GM20431 (cell line): ENCODE data around the gene KLF11.

Source experiments
- in situ Hi-C: fragments of 300-500 bp; cut with MseI, MboI; formaldehyde crosslinking; loops from one replicate; pipeline ENCODE4 v1.15.0; 2020; ENCODE audit warnings: low sequenced_read_pairs; ENCODE audit not compliant: unreplicated experiment

The KLF11 gene

DNA sequence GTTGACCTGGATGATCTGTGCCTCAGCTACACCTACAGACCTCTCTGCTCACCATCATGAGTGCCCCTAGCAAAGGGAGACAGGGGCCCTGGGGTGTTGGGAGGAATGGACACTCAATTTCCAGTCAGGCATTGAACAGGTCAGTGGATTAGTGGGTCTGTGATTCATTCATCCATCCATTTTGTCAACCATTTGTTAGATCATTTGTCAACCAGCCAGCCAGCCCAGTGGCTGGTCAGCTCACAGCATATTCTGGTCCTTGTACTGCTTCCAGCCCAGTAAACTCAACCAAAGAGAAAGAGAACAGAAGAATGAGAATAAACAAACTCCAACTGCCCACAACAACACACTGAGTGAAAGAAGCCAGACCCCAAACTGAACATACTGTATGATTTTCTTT is 4.6 kb upstream of the KLF11 start:
- in situ Hi-C loops: no loop called here

DNA sequence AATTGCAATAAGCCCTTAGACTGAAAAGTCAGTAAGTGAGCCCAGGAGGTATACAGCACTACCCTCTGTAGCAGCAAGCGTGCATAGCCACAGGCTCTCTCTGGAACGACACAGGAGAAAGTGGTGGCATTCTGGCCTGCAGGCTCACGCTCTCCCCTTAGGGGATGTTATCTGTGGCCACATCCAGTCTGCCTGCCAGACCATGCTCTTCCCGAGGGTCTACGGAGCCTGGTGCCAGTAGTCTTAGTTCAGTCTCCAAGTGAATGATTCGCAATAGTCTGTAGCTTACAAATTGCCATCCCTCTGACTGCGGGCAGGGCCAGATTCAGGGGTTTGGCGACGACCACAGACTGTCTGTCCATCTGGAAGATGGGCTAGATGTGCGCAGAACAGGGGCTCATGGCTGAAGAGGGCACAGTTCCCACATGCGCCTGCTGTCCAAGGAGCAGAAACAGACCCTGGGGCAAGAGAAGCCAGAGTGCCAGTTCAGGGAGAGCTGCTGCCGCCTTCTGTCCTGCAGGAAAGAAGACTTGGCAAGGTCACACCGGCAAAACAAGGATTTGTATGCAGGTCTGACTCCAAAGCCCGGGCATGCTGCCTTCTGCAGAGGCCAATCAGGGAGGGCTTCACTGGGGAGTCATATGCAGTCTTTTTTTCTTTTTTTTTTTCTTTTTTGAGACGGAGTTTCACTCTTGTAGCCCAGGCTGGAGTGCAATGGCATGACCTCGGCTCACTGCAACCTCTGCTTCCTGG is 3.5 kb upstream of the KLF11 start:
- in situ Hi-C loops: loop anchor here (10.0 kb wide), 1 partner anchor 225 kb away; no protein-coding TSS in a partner anchor

DNA sequence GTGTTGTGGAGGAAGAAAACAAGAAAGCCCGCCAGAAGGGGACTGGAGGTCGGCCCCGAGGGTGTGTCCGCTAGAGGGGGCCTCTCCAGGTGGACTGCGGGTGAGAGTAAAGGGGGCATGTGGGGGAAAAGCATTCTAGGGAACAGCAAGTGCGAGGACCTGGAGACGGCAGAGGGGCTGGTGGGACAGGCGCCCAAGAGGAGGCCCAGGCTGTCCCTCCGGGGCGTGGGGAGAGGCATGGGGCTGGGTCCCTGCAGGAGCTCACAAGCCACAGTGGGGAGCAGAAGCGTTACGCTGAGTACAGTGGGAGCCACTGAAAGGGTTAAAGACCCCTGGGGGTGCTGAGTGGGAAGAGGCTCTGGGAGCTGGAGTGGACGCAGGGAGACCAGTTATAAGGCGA is 1.6 kb upstream of the KLF11 start:
- in situ Hi-C loops: loop anchor here (10.0 kb wide), 1 partner anchor 227 kb away; no protein-coding TSS in a partner anchor

DNA sequence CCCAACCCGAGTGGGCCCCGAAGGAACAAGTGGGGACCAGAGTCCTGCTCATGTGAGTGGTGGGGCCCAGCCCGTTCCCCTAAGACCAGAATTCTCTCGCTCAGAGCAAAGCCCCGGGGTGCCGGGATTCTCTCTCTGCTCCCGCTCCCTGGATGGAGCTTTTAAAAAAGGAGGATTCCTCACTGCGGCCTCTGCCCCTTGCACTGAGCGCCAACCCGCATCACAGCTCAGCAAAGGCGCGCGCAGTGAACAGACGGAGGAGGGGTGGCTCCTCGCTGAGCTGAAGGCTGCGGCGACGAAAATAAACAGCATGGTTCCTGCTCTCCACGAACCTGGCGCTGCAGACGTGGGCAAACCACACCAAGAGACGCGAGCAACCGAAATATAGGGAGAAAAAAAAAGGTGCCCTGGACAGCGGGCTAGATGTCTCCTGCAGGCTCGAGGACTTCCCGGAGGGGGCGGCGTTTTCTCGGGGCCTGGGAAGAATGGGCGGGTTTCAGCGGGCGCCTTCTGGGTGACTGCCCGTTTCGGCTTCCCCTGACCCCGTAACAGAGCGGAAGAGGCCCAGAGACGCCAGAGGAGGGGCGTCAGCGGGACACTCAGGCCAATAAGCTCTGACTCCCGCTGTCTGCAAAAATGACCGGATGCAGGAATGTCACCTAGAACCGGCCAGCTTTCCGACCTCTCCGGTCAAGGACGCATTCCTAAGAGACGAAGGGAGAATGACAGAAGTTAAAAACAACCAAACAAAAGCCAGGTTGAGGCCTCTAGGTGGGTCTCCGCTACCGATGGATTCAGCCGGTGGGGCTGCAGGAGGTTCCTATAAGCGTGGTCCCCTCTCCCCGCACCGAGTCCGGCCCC is 819 bp upstream of the KLF11 start:
- in situ Hi-C loops: loop anchor here (10.0 kb wide), 1 partner anchor 228 kb away; no protein-coding TSS in a partner anchor

DNA sequence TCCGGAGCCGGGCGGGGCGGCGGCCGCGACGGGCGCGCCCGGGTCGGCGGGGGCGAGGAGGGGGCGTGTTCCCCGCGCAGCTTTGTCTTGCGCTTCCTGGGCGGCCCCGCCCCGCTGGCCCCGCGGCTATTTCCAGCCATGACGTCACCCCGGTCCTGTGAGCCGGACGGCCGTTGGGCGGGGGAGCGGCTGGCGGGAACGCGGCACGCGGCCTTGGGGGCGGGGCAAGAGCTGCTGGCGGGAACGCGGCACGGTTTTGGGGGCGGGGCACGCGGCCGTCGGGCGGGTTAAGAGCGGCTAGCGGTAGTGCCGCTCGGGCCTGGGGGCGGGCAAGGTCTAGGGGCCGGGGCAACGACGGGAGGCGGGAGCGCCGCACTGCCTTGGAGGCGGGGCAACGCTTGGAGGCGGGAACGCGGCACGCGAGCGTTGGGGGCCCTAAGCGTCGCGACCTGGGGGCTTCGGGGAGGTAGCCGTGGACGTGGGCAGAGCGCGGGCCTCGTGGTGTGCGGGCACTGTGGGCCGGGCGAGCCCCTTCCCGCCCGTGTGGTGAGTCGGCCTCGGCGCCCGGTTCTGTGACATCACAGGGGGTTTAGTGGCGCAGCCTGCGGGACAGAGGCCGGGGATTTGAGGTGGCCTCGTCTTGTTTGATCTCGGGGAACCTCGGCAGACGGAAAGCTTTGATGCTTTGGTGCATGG is 704 bp downstream of the KLF11 start:
- in situ Hi-C loops: loop anchor here (10.0 kb wide), 1 partner anchor 229 kb away; no protein-coding TSS in a partner anchor

GRCh38 chr2:10045561-10046355 is 2.4 kb downstream of the KLF11 start:
- in situ Hi-C loops: loop anchor here (10.0 kb wide), 1 partner anchor 231 kb away; no protein-coding TSS in a partner anchor

- in situ Hi-C loops: loop anchor here (10.0 kb wide), 1 partner anchor 232 kb away; no protein-coding TSS in a partner anchor
Observed at GRCh38 chr2:10046931-10047330, 3.6 kb downstream of the KLF11 start.

DNA sequence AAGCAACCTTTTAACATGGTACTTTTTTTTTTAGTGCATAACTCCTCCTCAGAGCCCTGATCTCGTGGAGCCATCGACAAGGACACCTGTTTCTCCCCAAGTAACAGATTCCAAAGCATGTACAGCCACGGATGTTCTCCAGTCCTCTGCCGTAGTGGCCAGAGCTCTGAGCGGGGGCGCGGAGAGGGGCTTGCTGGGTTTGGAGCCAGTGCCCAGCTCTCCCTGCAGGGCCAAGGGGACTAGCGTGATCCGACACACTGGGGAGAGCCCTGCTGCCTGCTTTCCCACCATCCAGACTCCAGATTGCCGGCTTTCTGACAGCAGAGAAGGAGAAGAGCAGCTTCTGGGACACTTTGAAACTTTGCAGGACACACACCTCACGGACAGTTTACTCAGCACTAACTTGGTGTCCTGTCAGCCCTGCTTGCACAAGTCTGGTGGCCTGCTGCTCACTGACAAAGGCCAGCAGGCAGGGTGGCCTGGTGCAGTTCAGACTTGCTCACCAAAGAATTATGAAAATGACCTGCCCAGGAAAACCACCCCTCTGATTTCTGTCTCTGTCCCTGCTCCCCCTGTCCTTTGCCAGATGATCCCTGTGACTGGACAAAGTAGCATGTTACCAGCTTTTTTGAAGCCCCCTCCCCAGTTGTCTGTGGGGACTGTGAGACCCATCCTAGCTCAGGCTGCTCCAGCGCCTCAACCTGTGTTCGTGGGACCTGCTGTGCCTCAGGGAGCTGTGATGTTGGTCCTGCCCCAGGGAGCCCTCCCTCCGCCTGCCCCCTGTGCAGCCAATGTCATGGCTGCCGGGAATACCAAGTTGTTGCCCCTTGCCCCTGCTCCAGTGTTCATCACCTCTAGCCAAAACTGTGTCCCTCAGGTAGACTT is 4.5 kb downstream of the KLF11 start:
- in situ Hi-C loops: loop anchor here (10.0 kb wide), 1 partner anchor 233 kb away; no protein-coding TSS in a partner anchor

DNA sequence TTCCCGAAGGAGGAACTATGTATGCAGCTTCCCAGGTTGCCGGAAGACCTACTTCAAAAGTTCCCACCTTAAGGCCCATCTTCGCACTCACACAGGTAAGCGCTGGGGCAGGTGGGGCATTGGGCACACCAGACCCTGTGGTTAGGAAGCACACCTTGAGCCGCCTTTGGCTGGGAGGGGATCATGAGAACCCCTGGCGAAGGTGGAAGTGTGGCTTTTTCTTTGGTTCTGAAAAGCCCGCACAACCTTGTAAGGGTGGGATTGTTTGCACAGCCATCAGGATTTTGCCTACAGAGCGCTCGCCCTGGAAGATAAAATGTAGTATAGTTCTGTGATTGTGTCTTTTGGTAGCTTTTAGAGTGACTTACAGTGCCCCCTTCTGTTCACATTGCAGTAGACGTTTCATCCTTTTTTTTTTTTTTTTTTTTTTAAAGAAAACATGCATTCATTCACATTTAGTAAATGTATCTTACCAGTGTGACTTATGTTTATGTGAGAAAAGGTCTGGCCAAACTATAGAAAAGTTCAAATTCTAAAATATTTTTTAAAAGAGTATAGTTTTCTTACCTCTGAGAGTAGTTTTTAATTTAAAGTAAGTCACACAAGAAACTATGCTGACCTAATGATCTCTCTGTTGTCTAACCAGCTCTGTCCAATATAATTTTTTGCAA is 5.3 kb downstream of the KLF11 start:
- in situ Hi-C loops: loop anchor here (10.0 kb wide), 1 partner anchor 234 kb away; no protein-coding TSS in a partner anchor

GRCh38 chr2:10052216-10052615 is 8.9 kb downstream of the KLF11 start:
- in situ Hi-C loops: no loop called here

GRCh38 chr2:10053351-10053750 is 10.0 kb downstream of the KLF11 start:
- in situ Hi-C loops: no loop called here

DNA sequence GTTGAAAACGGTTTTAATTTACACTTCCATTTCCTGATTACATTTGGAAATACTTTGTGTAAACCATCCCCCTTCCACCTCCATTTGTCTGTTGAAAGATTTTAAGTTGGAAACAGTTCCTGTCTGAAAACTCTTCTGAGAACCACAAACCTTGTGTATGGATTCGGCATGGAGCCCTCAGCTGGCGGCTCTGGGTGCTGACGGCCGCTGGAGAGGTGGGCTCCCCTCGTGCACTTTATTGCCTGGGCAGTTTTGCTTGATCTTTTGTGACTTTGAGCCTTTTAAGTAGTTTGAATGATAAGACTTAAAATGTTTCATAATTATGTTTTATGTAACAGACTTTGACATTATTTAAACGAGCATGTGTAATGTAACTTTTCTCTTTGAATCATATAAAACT is 11.1 kb downstream of the KLF11 start:
- in situ Hi-C loops: no loop called here

DNA sequence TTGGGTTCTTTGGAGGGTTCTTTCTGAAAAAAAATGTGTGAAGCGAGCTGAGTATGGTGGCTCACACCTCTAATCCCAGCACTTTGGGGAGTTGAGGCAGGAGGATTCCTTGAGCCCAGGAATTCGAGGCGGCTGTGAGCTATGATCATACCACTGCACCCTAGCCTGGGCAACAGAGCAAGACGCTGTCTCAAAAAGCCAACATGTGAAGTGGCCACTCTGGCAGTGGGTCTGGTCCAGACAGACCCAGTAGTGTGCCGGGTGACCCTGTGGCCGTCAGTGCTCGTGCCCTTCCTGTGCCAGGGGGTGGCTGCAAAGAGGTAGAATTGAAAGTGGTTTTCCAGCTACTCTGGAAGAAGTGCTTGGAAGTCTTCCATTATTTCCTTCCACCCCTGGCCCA is 11.6 kb downstream of the KLF11 start:
- in situ Hi-C loops: no loop called here

- in situ Hi-C loops: no loop called here
Observed at GRCh38 chr2:10056439-10056838, 13.1 kb downstream of the KLF11 start.

DNA sequence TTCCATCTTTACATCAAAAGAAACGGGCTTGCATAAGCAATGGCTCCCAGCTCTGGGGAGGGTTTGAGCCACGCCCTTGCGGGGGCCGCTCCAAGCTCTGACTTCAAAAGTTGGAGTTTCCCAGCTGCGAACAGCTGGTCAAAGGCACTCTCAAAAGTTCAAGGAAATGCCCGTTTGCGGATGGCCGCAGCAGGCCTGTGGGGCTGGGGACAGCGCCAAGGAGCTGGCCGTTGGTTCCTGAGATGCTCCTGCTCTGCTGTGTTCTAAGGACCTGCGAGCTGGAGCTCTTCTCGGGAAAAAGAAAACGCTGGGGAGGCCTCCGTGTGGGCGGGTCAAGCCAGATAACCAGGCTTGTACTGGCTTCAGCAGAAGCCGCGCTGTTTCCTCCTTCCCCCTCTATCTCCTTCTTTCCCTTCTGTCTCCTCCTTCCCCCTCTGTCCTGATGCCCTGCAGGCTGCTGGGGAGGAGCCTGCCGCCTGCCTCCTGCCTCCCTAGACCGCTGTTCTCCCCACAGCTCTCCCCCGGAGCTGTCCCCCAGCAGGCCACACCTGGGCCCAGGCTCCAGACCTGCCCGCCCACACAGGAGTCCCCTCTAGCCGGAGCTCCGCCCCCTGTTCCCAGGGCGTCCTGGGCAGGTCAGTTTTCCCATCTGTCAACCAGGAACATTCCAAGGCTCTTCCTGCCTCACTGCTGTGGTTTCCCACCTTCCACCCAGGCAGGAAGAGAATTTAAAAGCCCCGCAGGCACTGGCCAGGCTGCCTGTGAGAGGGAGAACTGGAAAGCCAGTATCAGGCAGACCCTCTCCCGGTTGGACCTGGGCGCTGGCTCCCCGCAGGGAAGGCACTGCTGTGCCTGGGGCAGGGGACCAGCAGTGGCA is 14.1 kb downstream of the KLF11 start:
- in situ Hi-C loops: no loop called here

DNA sequence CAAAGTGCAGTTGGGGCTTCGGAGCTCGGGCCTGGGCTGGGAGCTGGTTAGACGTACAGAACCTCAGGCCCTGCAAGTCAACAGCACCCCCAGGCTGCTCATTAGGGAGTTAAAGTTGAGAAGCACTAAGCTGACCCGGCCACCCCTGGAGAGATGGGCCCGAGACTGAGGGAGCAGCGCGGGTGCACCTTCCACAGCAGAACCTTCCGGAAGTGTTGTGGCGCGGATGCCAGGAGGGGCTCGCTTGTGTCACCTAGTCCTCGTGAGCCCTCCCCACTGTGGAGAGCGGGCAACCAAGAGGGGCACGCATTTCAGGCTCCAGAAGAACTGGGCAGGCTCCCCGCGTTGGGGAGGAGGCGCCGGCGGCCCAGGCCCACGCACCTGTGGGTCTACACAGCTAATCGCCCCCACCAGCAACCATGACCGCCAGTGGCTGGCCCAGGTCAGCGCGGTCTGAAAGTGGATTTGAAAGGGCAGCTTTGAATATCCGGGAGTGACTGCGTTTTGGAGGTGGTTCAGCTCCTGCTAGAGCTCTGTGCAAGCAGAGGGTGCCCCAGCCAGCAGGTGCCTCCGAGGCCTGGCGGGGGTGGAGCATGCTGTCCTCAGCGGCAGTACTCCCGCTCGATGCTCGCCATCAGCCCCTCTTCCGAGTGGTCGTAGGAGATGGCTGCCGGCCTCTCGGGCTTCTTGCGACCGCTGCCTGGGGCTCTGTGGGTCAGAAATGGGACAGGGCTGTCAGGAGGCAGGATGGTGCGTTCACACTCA is 15.1 kb downstream of the KLF11 start:
- in situ Hi-C loops: no loop called here
